ENCODE results near the gene SEMA3E. TPM values are rescaled to one million over a fixed set of nuclear protein-coding genes. Genes with fewer than 3 reads are reported as not detected.

Gene SEMA3E
- total and polyA plus RNA-seq, 10 of the 15 experiments (the other 5 are each of a cell fraction or from before 2014, with no cell fraction given), result 0.08 to 2.0 (median 0.82) TPM

GRCh38 chr7:83588602-83589240 is 60.2 kb downstream of the SEMA3E start:
- no TSS peak for BruUV-seq (replicated peaks)
- Histone ChIP-seq H3K4me3 (no peak overlapping the region), H3K9ac (ENCODE audit: control insufficient read depth, insufficient read depth, low read length) (no peak overlapping the region), H3K36me3 (ENCODE audit: control insufficient read depth in 2 of 2, insufficient read depth in 2 of 2, low read length in 1 of 2) (no peaks in the 10 kb centered on the region), H3K4me1 (ENCODE audit: control insufficient read depth, insufficient read depth, low read length) (no peaks in the 10 kb centered on the region), H3K9me3 (replicated peaks; ENCODE audit: control insufficient read depth, insufficient read depth, low read length) (no peaks in the 10 kb centered on the region), H4K20me1 (ENCODE audit: control insufficient read depth, insufficient read depth) (no peaks in the 10 kb centered on the region), H3K27ac (ENCODE audit: control insufficient read depth, insufficient read depth) (no peak overlapping the region), H3K4me2 (ENCODE audit: control insufficient read depth, insufficient read depth) (no peak overlapping the region), H3K27me3 (replicated peaks in 1 of 2; ENCODE audit: control insufficient read depth in 2 of 2, insufficient read depth in 2 of 2, low read length in 1 of 2) (no peaks in the 10 kb centered on the region), H3K79me2 (ENCODE audit: control insufficient read depth, insufficient read depth, low read length) (no peaks in the 10 kb centered on the region), H2AFZ (ENCODE audit: control insufficient read depth, low read depth, low read length) (no peak overlapping the region)
- CTCF ChIA-PET, result interaction anchor here (0.9 to 1.0 kb wide), 2 partner anchors 13 to 31 kb away, joined by 3 read pairs; no protein-coding TSS in a partner anchor
- FAIRE-seq (no peak), ATAC-seq (no peak), DNase-seq (ENCODE audit: low read depth, low spot score) (no peak)
- RAD21 ChIA-PET (ENCODE audit: unreplicated experiment), result no interaction called here
- in situ Hi-C loops (cut with MboI), result no loop called here
- 70% methylated on average over 4 of the region's 4 CpGs for WGBS (ENCODE audit: insufficient coverage, insufficient replicate concordance, low lambda C conversion rate, missing lambda C conversion rate)
- intact Hi-C loops (cut with micrococcal nuclease; ENCODE audit: unreplicated experiment), result no loop called here
- SMC1A ChIA-PET (ENCODE audit: uncharacterized antibody, unreplicated experiment), result interaction anchor here (0.6 to 0.9 kb wide), 2 partner anchors 9 to 23 kb away, joined by 4 read pairs; no protein-coding TSS in a partner anchor
- POLR2A ChIA-PET, result no interaction called here
- TF ChIP-seq POLR2A (IDR thresholded peaks at IDR 0.05; ENCODE audit: low read depth, low read length) (no peak), HCFC1 (IDR thresholded peaks at IDR 0.05; ENCODE audit: low read length) (no peak), ZBTB33 (IDR thresholded peaks at IDR 0.05) (no peak), EGR1 (IDR thresholded peaks at IDR 0.05; ENCODE audit: borderline replicate concordance in 1 of 2, low read depth in 2 of 2, low read length in 2 of 2) (no peak), JUND (IDR thresholded peaks at IDR 0.05; ENCODE audit: low read depth, low read length) (no peak), TCF7 (IDR thresholded peaks at IDR 0.05; ENCODE audit: borderline replicate concordance) (no peak)
- TF ChIP-seq, protein P1, sequence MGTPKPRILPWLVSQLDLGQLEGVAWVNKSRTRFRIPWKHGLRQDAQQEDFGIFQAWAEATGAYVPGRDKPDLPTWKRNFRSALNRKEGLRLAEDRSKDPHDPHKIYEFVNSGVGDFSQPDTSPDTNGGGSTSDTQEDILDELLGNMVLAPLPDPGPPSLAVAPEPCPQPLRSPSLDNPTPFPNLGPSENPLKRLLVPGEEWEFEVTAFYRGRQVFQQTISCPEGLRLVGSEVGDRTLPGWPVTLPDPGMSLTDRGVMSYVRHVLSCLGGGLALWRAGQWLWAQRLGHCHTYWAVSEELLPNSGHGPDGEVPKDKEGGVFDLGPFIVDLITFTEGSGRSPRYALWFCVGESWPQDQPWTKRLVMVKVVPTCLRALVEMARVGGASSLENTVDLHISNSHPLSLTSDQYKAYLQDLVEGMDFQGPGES (IDR thresholded peaks at IDR 0.05), result no peak

Measured in GM12878 (cell line).